Lower leg skin (tissue), 3 donors: Measurements from ENCODE around the gene RPN1.

Experiments
- POLR2A ChIP-seq, 2 donors: fragments of 450-650 bp; IDR thresholded peaks; one replicate each; pipeline ENCODE4 v1.6.1; 2016 to 2017; ENCODE audit warnings: antibody characterized with exemption in 2 of 2, mild to moderate bottlenecking in 1 of 2, moderate library complexity in 1 of 2
- TF ChIP-seq, protein P1 (sequence below), 3 donors: fragments of 450-650 bp; IDR thresholded peaks; one replicate each; pipeline ENCODE4 v1.5.1; 2016; ENCODE audit warnings: antibody characterized with exemption in 3 of 3, mild to moderate bottlenecking in 3 of 3, moderate library complexity in 2 of 3

- TF ChIP-seq POLR2A (IDR thresholded peaks at IDR 0.05) = no peak
- TF ChIP-seq, protein P1, sequence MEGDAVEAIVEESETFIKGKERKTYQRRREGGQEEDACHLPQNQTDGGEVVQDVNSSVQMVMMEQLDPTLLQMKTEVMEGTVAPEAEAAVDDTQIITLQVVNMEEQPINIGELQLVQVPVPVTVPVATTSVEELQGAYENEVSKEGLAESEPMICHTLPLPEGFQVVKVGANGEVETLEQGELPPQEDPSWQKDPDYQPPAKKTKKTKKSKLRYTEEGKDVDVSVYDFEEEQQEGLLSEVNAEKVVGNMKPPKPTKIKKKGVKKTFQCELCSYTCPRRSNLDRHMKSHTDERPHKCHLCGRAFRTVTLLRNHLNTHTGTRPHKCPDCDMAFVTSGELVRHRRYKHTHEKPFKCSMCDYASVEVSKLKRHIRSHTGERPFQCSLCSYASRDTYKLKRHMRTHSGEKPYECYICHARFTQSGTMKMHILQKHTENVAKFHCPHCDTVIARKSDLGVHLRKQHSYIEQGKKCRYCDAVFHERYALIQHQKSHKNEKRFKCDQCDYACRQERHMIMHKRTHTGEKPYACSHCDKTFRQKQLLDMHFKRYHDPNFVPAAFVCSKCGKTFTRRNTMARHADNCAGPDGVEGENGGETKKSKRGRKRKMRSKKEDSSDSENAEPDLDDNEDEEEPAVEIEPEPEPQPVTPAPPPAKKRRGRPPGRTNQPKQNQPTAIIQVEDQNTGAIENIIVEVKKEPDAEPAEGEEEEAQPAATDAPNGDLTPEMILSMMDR (IDR thresholded peaks at IDR 0.05) = no peak
Measured at GRCh38 chr3:128667641-128668040, 17.0 kb upstream of the RPN1 start.
